Activated T-helper 1 cell treated with Interleukin-2 at 50 U/mL for 16 hours (primary cell): ENCODE measurements around the gene MT1HL1.
"Not testable (repeated sequence)": the region's sequence is repeated elsewhere in the genome, so short reads cannot be mapped to it uniquely, and the experiment has no call there.

Experiments used
- DNase-seq: peaks from one replicate; pipeline ENCODE4 v3.0.0-alpha.2; 2020; ENCODE audit warnings: low read depth

MT1HL1 gene

GRCh38 chr1:236975461-236975860, 28.8 kb downstream of the MT1HL1 start:
- no peak for DNase-seq

GRCh38 chr1:236974025-236974424, 30.2 kb downstream of the MT1HL1 start:
- not testable (repeated sequence) for DNase-seq

- no peak for DNase-seq
Measured at GRCh38 chr1:236966636-236967035, 37.6 kb downstream of the MT1HL1 start.

GRCh38 chr1:236963920-236964319, 40.3 kb downstream of the MT1HL1 start:
- no peak for DNase-seq

- no peak for DNase-seq
Measured at GRCh38 chr1:236959112-236959511, 45.1 kb downstream of the MT1HL1 start.

- DNase-seq, result no peak
Measured at GRCh38 chr1:236957235-236957634, 47.0 kb downstream of the MT1HL1 start.
